Endothelial cell of umbilical vein (primary cell): ENCODE data around the gene FOXP4. TPM values are rescaled to one million over a fixed set of nuclear protein-coding genes. Genes with fewer than 3 reads are reported as not detected.

Experiments
- BruUV-seq: library from RNA; stranded (reverse); fragments of 400-500 nt; replicated peaks from 2 replicates; lab custom pipeline; 2021; lab: Mats Ljungman, UMichigan
- CTCF ChIA-PET: fragments of 300-600, 350-600 bp; sonication (Branson Sonifier 250); formaldehyde crosslinking; loops from one replicate; lab custom pipeline; 2021; ENCODE audit warnings: antibody characterized with exemption, inconsistent platforms; lab: Charles Lee
- POLR2A ChIA-PET: fragments of 300-600, 350-600 bp; sonication (Branson Sonifier 250); formaldehyde crosslinking; loops from one replicate; lab custom pipeline; 2021; ENCODE audit warnings: antibody characterized with exemption, inconsistent platforms; lab: Charles Lee
- DNase-seq: peaks from one replicate; pipeline ENCODE4 v3.0.0-alpha.2; 2011; ENCODE audit warnings: low read depth, low spot score
- FAIRE-seq: peaks from 2 replicates; lab custom pipeline; 2011; peaks lifted over from hg19 to GRCh38; lab: Jason Lieb, UNC
- H2AFZ ChIP-seq: 2 replicates; pipeline ENCODE4 v1.6.0; 2012; ENCODE audit warnings: low read depth, low read length, control low read depth, inconsistent platforms
- H3K27ac ChIP-seq: 2 replicates; pipeline ENCODE4 v1.5.1; 2011; ENCODE audit warnings: low read depth, mild to moderate bottlenecking, control low read depth, low read length, moderate library complexity; ENCODE audit not compliant: insufficient read depth
- H3K27me3 ChIP-seq, 2 experiments: 2 replicates each; pipeline versions ENCODE4 v1.6.0 to v1.6.1; 2011; ENCODE audit warnings: low read length in 2 of 2, mixed read lengths in 1 of 2; ENCODE audit not compliant: control insufficient read depth in 2 of 2, insufficient read depth in 2 of 2
- H3K36me3 ChIP-seq, 2 experiments: 2 replicates in 1 of 2; 3 replicates in 1 of 2; pipeline ENCODE4 v1.5.1; 2011; ENCODE audit warnings: low read length in 2 of 2, mild to moderate bottlenecking in 1 of 2, moderate library complexity in 1 of 2; ENCODE audit not compliant: control insufficient read depth in 2 of 2, insufficient read depth in 2 of 2; ENCODE audit errors: extremely low read depth in 1 of 2
- H3K4me1 ChIP-seq: 3 replicates; pipeline ENCODE4 v1.5.1; 2011; ENCODE audit warnings: mild to moderate bottlenecking, low read length; ENCODE audit not compliant: control insufficient read depth, insufficient read depth; ENCODE audit errors: extremely low read depth
- H3K4me2 ChIP-seq: 2 replicates; pipeline ENCODE4 v1.6.1; 2011; ENCODE audit warnings: low read length, control low read depth, mixed read lengths; ENCODE audit not compliant: insufficient read depth
- H3K4me3 ChIP-seq, 3 experiments: fragments of 200-600 bp in 1 of 3; sonication (generic), shearing (Covaris generic) in 1 of 3; replicated peaks in 1 of 3; 2 replicates each; pipeline ENCODE4 v1.5.1; 2011 to 2016; ENCODE audit warnings: control low read depth in 3 of 3, low read length in 3 of 3, mild to moderate bottlenecking in 2 of 3, inconsistent platforms in 1 of 3, low read depth in 1 of 3, moderate library complexity in 1 of 3; ENCODE audit not compliant: insufficient read depth in 1 of 3
- H3K79me2 ChIP-seq: 2 replicates; pipeline ENCODE4 v1.6.0; 2012; ENCODE audit warnings: low read length, inconsistent platforms; ENCODE audit not compliant: control insufficient read depth, insufficient read depth
- H3K9ac ChIP-seq: replicated peaks from 2 replicates; pipeline ENCODE3; 2011; ENCODE audit warnings: low read length, control low read depth; ENCODE audit not compliant: insufficient read depth; ENCODE audit errors: extremely low read depth
- H3K9me1 ChIP-seq: replicated peaks from 3 replicates; pipeline ENCODE4 v1.6.0; 2011; ENCODE audit warnings: mild to moderate bottlenecking, low read length; ENCODE audit not compliant: control insufficient read depth, insufficient read depth; ENCODE audit errors: extremely low read depth
- H3K9me3 ChIP-seq: replicated peaks from 2 replicates; pipeline ENCODE4 v1.5.1; 2012; ENCODE audit warnings: low read length, inconsistent platforms; ENCODE audit not compliant: control insufficient read depth, insufficient read depth
- H4K20me1 ChIP-seq: replicated peaks from 2 replicates; pipeline ENCODE3; 2011; ENCODE audit warnings: mild to moderate bottlenecking, low read length; ENCODE audit not compliant: control insufficient read depth, insufficient read depth; ENCODE audit errors: extremely low read depth
- MYC ChIP-seq: IDR thresholded peaks from one replicate; pipeline ENCODE4 v1.6.1; 2011; ENCODE audit warnings: mild to moderate bottlenecking, low read depth, low read length
- POLR2A ChIP-seq: IDR thresholded peaks from 2 replicates; pipeline ENCODE4 v1.6.1; 2012; ENCODE audit warnings: low read depth, mild to moderate bottlenecking, control low read depth, low read length
- POLR2AphosphoS5 ChIP-seq: IDR thresholded peaks from 2 replicates; pipeline ENCODE4 v1.6.1; 2012; ENCODE audit warnings: low read depth, mild to moderate bottlenecking, control low read depth, low read length, moderate library complexity; ENCODE audit not compliant: insufficient read depth
- dilution Hi-C: fragments of 300-500 bp; cut with MboI; formaldehyde crosslinking; loops from one replicate; pipeline ENCODE4 v1.15.0; 2019; ENCODE audit warnings: low sequenced_read_pairs; ENCODE audit not compliant: extremely low pct_ligation_motif_present
- intact Hi-C: fragments of 100-400 bp; cut with micrococcal nuclease; formaldehyde crosslinking; loops from one replicate; pipeline ENCODE4 v1.10.0; 2022
- polyA plus RNA-seq, 4 experiments: library from polyadenylated mRNA; depleted of rRNA in 3 of 4; stranded (reverse) in 3 of 4; unstranded in 1 of 4; fragments of >200 nt; gene quantifications; 2 replicates each; pipeline versions ENCODE4 v1.2.1 to v1.2.3, GENCODE V29; 2011 to 2012; ENCODE audit warnings: missing spikeins in 1 of 4
- total RNA-seq: library from RNA; stranded (reverse); gene quantifications from 2 replicates; pipeline ENCODE4 v1.2.3, GENCODE V29; 2021

Gene FOXP4
- total and polyA plus RNA-seq, 2 donors (not counting 3 experiments of a cell fraction or from before 2014, with no cell fraction given): 5.6 to 23.9 TPM

DNA sequence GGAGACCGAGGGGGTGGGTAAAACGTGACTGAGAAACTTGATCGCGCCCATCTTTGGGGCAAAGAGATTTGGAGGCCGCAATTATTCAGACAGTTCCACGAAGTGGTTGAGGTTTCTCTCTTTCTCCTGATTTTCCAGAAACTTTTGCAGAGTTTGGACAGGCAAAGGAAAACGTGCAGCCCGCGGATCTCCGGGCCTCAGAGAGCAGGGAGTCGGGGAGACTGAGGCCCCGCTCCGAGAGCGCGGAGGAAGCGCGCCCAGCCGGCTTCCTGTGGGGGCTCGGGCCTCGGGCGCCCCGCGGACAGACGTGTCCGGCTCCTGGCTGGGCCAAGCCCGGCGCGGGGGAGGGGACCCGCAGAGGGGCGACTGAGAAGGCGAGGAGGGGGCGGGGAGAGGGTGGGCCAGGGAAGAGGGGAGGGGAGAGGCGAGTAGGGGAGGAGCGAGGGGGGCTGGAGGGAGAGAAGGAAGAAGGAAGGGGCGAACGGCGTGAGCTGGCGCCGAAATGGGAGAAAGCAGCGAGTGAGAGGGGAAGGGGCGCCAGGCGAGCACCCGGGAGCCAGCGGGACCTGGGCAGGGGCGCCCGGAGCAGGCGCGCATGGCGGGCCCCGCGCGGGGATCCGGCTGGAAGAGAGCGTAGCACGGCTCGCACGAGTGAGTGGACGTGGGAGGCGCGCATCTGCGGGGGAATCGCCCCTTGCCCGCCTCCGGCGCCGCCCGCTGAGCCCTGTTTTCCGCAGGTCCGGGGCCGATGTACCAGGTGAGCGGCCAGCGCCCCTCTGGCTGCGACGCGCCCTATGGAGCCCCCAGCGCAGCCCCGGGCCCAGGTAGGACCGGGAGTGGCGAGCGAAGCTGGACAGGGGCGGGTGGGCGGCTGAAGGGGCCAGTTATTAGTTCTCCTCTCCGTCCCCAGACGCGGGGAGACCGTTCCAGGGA is 92.1 kb downstream of the FOXP4 start, which contains the start of gene MDFI:
TSS of gene MDFI (plus strand) at position 467 of the 933 bp plus-strand sequence. CDS start at position 749, 282 bp downstream.
- CTCF ChIA-PET: interaction anchor here (1.0 to 2.6 kb wide), 4 partner anchors 15 to 36 kb away, joined by 3 to 13 read pairs (median 5); no protein-coding TSS in a partner anchor
- Histone ChIP-seq H3K27ac (peak within 1 kb of the TSS; percentile 30), H3K36me3 (no peaks in the 10 kb centered on the region), H4K20me1 (no peaks in the 10 kb centered on the region), H3K9ac (peak within 1 kb of the TSS; percentile 51), H3K9me1 (no peaks in the 10 kb centered on the region), H3K27me3 (no peaks in the 10 kb centered on the region), H3K79me2 (no peaks in the 10 kb centered on the region), H3K9me3 (no peaks in the 10 kb centered on the region), H3K4me3 (peak within 1 kb of the TSS; percentile 27 to 66 (median 55)), H2AFZ (peak within 1 kb of the TSS; percentile 69), H3K4me1 (peaks cover 32% of the 10 kb centered on the region), H3K4me2 (peak within 1 kb of the TSS; percentile 66)
- BruUV-seq: no TSS peak
- POLR2A ChIA-PET: no interaction called here
- FAIRE-seq: peak; percentile 33
- dilution Hi-C loops (no loop called here), intact Hi-C loops (loop anchor here (1.0 to 2.0 kb wide), 2 partner anchors 17 to 35 kb away; no protein-coding TSS in a partner anchor)
- peak; percentile 41 for DNase-seq
- TF ChIP-seq POLR2AphosphoS5 (peak; percentile 43), MYC (no peak)

DNA sequence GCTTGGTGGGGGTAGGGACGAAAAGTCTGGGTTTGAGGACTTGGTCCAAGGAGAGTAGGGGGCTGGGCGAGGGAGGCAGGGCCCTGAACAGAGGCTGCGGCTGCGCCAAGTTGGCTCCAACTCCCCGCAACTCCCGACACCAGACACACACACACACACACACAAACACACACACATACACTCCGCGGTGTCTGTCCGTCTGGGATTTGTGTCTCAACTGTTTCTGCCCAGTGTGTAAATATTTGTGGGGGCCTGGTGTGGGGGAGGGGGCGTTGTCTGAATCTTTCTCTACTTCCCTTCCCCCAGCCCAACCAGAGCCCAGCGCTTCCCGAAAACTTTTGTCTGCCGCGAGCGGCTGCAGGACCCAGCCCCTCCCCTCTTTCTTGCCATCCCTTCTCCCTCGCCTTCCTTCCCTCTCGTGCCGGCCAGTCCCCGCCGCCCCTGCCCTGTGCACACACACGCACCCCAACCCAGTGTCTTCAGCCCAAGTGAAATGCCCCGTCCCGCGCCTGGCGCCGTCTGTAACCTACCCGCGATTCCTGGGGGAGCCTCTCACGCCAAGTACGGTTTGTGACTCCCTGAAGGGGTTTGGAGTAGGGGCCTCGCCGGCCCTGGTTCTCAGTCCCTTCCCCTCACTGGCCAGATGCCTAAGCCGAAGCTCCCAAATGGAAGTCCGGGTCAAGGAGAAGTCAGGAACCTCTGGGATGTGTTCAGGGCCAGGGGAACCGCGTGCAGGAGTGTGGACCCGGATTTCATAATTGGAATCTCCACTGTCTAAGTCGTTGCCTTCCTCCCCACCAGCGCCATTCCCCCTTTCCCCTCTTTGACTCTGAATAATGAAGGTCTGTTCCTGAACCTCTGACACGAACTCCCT is 93.0 kb downstream of the FOXP4 start:
- Histone ChIP-seq H3K9ac (no peak overlapping the region), H3K4me2 (peak overlapping the region; percentile 59)

More for the DNA sequence above, 93.0 kb downstream of the FOXP4 start:
- no peaks in the 10 kb centered on the region for H3K79me2 ChIP-seq
- TF ChIP-seq POLR2A: peak; percentile 29
- no peak for TF ChIP-seq MYC
- dilution Hi-C loops (no loop called here), intact Hi-C loops (loop anchor here (1.0 to 2.0 kb wide), 2 partner anchors 16 to 36 kb away; no protein-coding TSS in a partner anchor)
- H3K27ac ChIP-seq: no peak overlapping the region
- H3K9me3 ChIP-seq: no peaks in the 10 kb centered on the region
- H3K9me1 ChIP-seq: no peaks in the 10 kb centered on the region
- ChIA-PET POLR2A (no interaction called here), CTCF (interaction anchor here (1.0 to 2.4 kb wide), 5 partner anchors 14 to 44 kb away, joined by 3 to 7 read pairs (median 3); no protein-coding TSS in a partner anchor)
- BruUV-seq: no TSS peak
- H3K4me1 ChIP-seq: peaks cover 33% of the 10 kb centered on the region
- H3K4me3 ChIP-seq: peak overlapping the region; percentile 27 to 66 (median 40)
- no peaks in the 10 kb centered on the region for H3K36me3 ChIP-seq
- peak overlapping the region; percentile 69 for H2AFZ ChIP-seq
- H3K27me3 ChIP-seq: no peaks in the 10 kb centered on the region
- H4K20me1 ChIP-seq: no peaks in the 10 kb centered on the region
- DNase-seq (no peak), FAIRE-seq (peak; percentile 50)
